Aorta (tissue), 5 donors: Measurements from ENCODE around the gene LRBA. TPM values are rescaled to one million over a fixed set of nuclear protein-coding genes. Genes with fewer than 3 reads are reported as not detected.

Experiments used
- ATAC-seq: fragments of 200-7000 bp; cut with Tn5 transposase; one replicate; pipeline ENCODE4 v1.9.1; 2022; ENCODE audit warnings: moderate library complexity; ENCODE audit not compliant: low FRiP score
- DNase-seq, 2 donors: peaks; one replicate each; pipeline ENCODE4 v3.0.0-alpha.2; 2020
- H3K27ac ChIP-seq, 2 donors: one replicate each; pipeline ENCODE4 v1.5.1; 2013; ENCODE audit warnings: low read length in 2 of 2, mild to moderate bottlenecking in 2 of 2, moderate library complexity in 2 of 2, control low read depth in 1 of 2, inconsistent platforms in 1 of 2, low read depth in 1 of 2
- H3K27me3 ChIP-seq, 2 donors: one replicate each; pipeline ENCODE4 v1.6.1; 2013; ENCODE audit warnings: control low read depth in 1 of 2, low read length in 1 of 2, mild to moderate bottlenecking in 1 of 2, moderate library complexity in 1 of 2; ENCODE audit not compliant: insufficient read depth in 2 of 2, control insufficient read depth in 1 of 2
- H3K36me3 ChIP-seq, 2 donors: one replicate each; pipeline ENCODE4 v1.6.1; 2013; ENCODE audit warnings: control low read depth in 1 of 2, low read length in 1 of 2, mild to moderate bottlenecking in 1 of 2; ENCODE audit not compliant: insufficient read depth in 2 of 2, control insufficient read depth in 1 of 2
- H3K4me1 ChIP-seq, 2 donors: one replicate each; pipeline ENCODE4 v1.6.1; 2013; ENCODE audit warnings: low read length in 2 of 2, control low read depth in 1 of 2, mild to moderate bottlenecking in 1 of 2, moderate library complexity in 1 of 2; ENCODE audit not compliant: insufficient read depth in 2 of 2, control insufficient read depth in 1 of 2
- H3K4me3 ChIP-seq, 2 donors: one replicate each; pipeline ENCODE4 v1.5.1; 2013; ENCODE audit warnings: low read length in 2 of 2, control low read depth in 1 of 2, mild to moderate bottlenecking in 1 of 2
- H3K9me3 ChIP-seq: one replicate; pipeline ENCODE4 v1.6.1; 2013; ENCODE audit warnings: mild to moderate bottlenecking, low read length; ENCODE audit not compliant: control insufficient read depth
- WGBS, 2 donors: extraction: QIAGEN DNeasy Blood & Tissue Kit; methylation state at CpG; one replicate each; pipeline ENCODE4 v1.1.7; 2013; 5-methylcytosine and 5-hydroxymethylcytosine counted together
- intact Hi-C, 2 donors: fragments of 100-400 bp; cut with DNase I; formaldehyde crosslinking; loops; one replicate each; pipeline versions ENCODE4 v1.14.2 to v1.15.0; 2022
- polyA plus RNA-seq, 2 donors: library from polyadenylated mRNA; stranded (reverse); fragments of 200-250 nt; gene quantifications; one replicate each; pipeline ENCODE4 v1.2.3, GENCODE V29; 2013
- total RNA-seq, 2 donors: library from RNA; stranded (reverse); fragmentation: NEBNext Ultra II Directional; extraction: Animal tissue kit (Norgen Biotek cat#: 25700); gene quantifications; one replicate each; pipeline ENCODE4 v1.2.1, GENCODE V29; 2021
- donor health status: healthy with polysubstance abuse.
- donor health status: Bipolar disorder and iron deficiency.
- donor health status: DM: no; HTN: no; CAD: no.
- donor health status: DM: no; HTN: no; CAD: no.
- donor health status: DM: yes; HTN: yes; CAD: no.

Gene LRBA
- total and polyA plus RNA-seq, 4 donors = 4.8 to 34.5 (median 15.4) TPM

DNA sequence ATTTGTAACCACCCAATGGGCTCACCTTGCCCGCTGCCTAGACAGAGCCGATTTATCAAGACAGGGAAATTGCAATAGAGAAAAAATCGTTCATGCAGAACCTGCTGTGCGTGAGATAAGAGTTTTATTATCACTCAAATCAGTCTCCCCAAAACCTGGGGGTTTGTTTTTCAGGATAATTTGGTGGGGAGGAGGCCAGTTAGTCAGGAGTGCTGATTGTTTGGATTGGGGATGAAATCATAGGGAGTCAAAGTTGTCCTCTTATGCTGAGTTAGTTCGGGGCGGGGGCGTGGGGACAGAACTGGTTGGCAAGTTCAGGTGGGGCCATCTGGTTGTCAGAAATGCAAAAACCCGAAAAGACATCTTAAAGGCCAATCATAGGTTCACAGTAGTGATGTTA, 230.1 kb downstream of the LRBA start:
- Histone ChIP-seq H3K27ac (no peak overlapping the region), H3K36me3 (no peaks in the 10 kb centered on the region), H3K4me1 (no peaks in the 10 kb centered on the region), H3K27me3 (no peaks in the 10 kb centered on the region), H3K4me3 (no peak overlapping the region), H3K9me3 (no peaks in the 10 kb centered on the region)
- intact Hi-C loops = no loop called here
- 84% methylated on average over 8 of the region's 8 CpGs for WGBS, 2 donors
- no peak for DNase-seq
- no peak for ATAC-seq

DNA sequence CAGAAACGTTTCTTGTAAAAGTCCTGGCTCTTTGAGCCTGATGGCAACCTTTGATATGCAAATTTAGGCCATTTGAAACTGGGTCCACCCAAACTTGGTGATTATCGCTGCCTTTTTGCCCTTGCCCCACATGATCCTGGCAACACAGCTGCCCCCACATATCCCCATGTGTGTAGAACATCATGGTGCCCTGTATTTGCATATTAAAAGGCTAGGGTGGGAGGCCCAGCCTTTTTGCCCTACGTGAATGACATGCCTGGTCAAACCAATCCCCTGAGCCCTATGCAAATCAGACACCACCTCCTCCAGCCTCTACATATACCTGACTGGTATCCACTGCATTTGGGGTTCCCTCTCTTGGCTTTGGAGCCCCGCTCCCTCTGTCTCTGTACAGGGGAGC, 230.8 kb downstream of the LRBA start:
- 75 to 83% methylated on average over 4 of the region's 4 CpGs for WGBS, 2 donors
- intact Hi-C loops = no loop called here
- Histone ChIP-seq H3K36me3 (no peaks in the 10 kb centered on the region), H3K9me3 (no peaks in the 10 kb centered on the region), H3K27me3 (no peaks in the 10 kb centered on the region), H3K4me3 (no peak overlapping the region), H3K27ac (no peak overlapping the region), H3K4me1 (no peaks in the 10 kb centered on the region)
- ATAC-seq (no peak), DNase-seq (no peak)

DNA sequence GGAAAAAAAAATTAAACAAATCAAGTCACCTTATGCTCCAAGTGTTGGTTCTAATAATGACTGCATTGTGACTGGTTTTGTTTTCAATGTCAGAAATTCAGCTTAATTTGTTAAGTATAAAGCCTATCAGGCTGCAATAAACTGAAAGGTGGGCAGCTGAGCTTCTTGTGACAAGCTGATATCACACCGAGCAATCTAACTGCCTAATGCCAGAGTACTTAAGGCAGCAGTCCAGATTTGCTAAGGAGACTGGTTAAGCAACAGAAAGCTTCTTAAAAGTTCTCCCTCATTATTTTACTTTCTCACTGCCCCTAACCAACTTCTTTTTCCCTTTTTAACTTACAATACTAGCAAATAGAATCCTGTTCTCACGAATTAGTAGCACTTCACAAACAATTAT, 232.2 kb downstream of the LRBA start:
- WGBS, 2 donors = 26 to 38% methylated on average over 2 of the region's 2 CpGs
- no peak overlapping the region for H3K4me3 ChIP-seq

DNA sequence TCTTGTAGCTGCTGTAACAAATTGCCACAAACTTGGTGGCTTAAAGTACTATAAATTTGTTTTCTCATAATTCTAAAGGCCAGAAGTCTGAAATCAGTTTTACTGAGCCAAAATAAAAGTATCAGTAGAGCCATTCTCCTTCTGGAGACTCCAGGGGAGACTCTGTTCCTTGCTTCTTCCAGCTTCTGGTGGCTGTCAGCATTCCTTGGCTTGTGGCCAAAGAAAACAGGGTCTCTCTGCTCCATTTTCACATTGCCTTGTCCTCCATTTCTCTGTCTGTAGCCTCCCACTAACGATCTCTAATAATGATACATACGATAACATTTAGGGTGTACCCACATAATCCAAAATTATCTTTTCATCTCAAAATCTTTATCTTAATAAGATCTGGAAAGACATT, 232.8 kb downstream of the LRBA start:
- Histone ChIP-seq H3K27me3 (no peaks in the 10 kb centered on the region), H3K9me3 (no peaks in the 10 kb centered on the region), H3K4me3 (peak overlapping the region in 1 of 2 donors; percentile 41), H3K4me1 (no peaks in the 10 kb centered on the region), H3K27ac (no peak overlapping the region), H3K36me3 (no peaks in the 10 kb centered on the region)
- 53 to 56% methylated on average over 2 of the region's 2 CpGs for WGBS, 2 donors
- ATAC-seq = no peak
- intact Hi-C loops = no loop called here
- DNase-seq = peak in 1 of 2 donors; percentile 46

More for the DNA sequence above, 232.2 kb downstream of the LRBA start:
- no peak for ATAC-seq
- Histone ChIP-seq H3K4me1 (no peaks in the 10 kb centered on the region), H3K27ac (no peak overlapping the region), H3K9me3 (no peaks in the 10 kb centered on the region), H3K36me3 (no peaks in the 10 kb centered on the region), H3K27me3 (no peaks in the 10 kb centered on the region)
- DNase-seq = no peak
- intact Hi-C loops = no loop called here

DNA sequence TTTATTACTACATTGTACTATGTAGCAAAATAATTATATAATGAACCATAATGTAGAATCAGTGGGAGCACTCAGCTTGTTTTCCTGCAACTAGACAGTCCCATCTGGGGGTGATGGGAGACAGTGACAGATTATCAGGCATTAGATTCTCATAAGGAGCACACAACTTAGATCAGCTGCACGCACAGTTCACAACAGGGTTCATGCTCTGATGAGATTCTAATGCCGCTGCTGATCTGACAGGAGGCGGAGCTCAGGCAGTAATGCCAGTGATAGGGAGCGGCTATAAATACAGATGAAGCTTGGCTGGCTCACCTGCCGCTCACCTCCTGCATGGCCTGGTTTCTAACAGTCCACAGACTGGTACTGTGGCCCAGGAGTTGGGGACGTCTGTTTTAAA, 233.9 kb downstream of the LRBA start:
- ATAC-seq = no peak
- no peak for DNase-seq
- H3K9me3 ChIP-seq = no peaks in the 10 kb centered on the region
- H3K36me3 ChIP-seq = no peaks in the 10 kb centered on the region
- H3K4me3 ChIP-seq = no peak overlapping the region
- intact Hi-C loops = no loop called here
- H3K4me1 ChIP-seq = no peaks in the 10 kb centered on the region
- 96 to 98% methylated on average over 6 of the region's 6 CpGs for WGBS, 2 donors
- H3K27ac ChIP-seq = no peak overlapping the region
- H3K27me3 ChIP-seq = no peaks in the 10 kb centered on the region

DNA sequence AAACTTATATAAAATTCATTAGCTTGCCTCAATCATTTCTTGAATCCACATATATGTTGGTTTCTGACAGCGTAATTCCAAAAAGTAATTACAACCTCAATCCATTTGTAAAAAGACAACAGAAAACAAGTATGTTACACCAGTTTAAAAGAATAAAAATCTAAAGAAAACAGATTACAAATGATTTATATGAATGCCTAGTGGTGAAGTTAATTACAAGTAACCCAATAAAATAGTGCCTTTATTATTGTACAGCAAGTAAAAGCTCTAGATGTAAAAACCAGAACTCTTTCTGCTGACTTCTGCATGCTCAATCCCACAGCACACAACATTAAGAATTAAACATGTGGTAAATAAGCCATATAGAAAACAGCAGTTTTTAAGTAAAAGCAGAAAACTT, 235.4 kb downstream of the LRBA start:
- ATAC-seq (no peak), DNase-seq (no peak)
- no peaks in the 10 kb centered on the region for H3K27me3 ChIP-seq
- no peak overlapping the region for H3K4me3 ChIP-seq
- H3K9me3 ChIP-seq = no peaks in the 10 kb centered on the region
- H3K36me3 ChIP-seq = no peaks in the 10 kb centered on the region
- no peak overlapping the region for H3K27ac ChIP-seq
- 98 to 100% methylated on average over 1 of the region's 1 CpG for WGBS, 2 donors
- intact Hi-C loops = no loop called here
- no peaks in the 10 kb centered on the region for H3K4me1 ChIP-seq

DNA sequence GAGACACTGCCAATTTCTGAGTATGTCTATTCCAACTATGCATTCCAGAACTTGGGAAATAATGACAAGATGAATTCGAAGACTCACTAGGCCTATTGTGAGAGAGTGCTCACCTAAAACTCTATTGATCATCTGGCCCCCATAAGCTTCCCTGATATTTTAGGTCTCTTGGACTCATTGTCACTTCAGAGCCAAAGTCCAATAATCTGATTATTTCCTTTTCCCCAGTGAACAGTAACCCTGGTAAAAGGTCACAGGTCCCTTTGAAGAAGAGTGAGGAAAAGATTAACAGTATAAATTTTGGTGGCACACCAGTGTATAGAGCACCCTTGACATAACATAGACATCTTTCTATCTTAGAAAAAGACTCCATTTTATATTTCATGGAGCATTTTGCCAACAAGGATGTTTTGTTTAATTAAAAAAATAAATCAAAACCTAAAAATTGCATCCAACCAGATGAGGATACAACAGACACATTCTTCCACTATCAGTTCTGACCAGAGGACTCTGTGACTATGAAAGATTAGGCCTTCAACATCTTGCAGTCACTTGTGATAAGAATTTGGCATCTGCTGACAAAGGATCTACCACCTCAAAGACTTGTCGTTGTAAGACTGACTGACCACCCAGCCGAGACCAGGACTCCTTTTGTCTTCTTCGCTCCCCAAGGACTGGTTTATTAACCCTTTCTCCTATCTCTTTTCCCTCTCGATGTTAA, 241.2 kb downstream of the LRBA start:
- Histone ChIP-seq H3K4me1 (peaks cover 0 to 2% of the 10 kb centered on the region in 2 donors), H3K27me3 (no peaks in the 10 kb centered on the region), H3K27ac (no peak overlapping the region), H3K4me3 (no peak overlapping the region), H3K9me3 (no peaks in the 10 kb centered on the region), H3K36me3 (peaks cover 0 to 2% of the 10 kb centered on the region in 2 donors)
- ATAC-seq = no peak
- WGBS, 2 donors = 86 to 89% methylated on average over 5 of the region's 5 CpGs
- intact Hi-C loops = no loop called here
- DNase-seq = no peak

DNA sequence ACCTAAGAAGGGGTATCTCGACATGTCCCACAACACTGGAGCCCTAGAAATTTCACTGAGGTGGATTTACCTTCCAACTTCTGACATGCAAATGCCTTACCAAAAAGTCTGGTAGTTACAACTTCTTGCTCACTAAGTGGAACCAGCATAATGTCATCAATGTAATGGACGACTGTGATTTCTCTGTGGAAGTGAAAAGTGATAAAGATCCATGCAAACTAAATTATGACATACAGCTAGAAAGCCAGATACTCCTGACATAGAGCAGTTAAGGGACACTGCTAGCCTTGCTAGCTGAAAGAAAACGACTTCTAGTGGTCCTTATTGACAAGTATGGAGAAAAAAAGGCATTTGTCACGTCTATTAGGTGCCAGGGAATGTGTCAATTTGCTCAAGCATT, 242.1 kb downstream of the LRBA start:
- 89 to 90% methylated on average over 4 of the region's 4 CpGs for WGBS, 2 donors
- H3K4me3 ChIP-seq = no peak overlapping the region
- peaks cover 0 to 2% of the 10 kb centered on the region in 2 donors for H3K36me3 ChIP-seq
- H3K27ac ChIP-seq = no peak overlapping the region
- no peaks in the 10 kb centered on the region for H3K9me3 ChIP-seq
- H3K4me1 ChIP-seq = peaks cover 0 to 2% of the 10 kb centered on the region in 2 donors
- H3K27me3 ChIP-seq = no peaks in the 10 kb centered on the region
- no peak for ATAC-seq
- intact Hi-C loops = no loop called here
- DNase-seq = no peak

DNA sequence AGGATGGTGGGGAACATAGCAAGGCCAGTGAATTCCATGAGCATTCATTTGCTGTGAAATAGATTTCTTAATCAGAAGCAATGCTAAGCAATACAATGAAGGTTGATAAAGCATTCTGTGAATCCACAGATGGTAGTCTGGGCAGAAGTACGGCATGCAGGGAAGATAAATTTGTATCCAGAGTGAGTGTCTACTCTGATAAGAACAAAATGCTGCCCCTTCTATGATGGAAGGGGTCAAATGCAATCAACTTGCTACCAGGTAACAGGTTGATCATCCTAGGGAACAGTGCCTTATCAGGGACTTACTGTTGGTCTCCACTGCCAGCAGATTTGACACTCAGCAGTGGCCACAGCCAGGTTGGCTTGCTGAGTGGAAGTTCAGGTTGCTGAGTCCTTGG, 243.7 kb downstream of the LRBA start:
- WGBS, 2 donors = 96 to 97% methylated on average over 1 of the region's 1 CpG
- Histone ChIP-seq H3K4me3 (no peak overlapping the region), H3K36me3 (peaks cover 0 to 2% of the 10 kb centered on the region in 2 donors), H3K27ac (no peak overlapping the region), H3K4me1 (peaks cover 0 to 2% of the 10 kb centered on the region in 2 donors), H3K9me3 (no peaks in the 10 kb centered on the region), H3K27me3 (no peaks in the 10 kb centered on the region)
- DNase-seq = no peak
- intact Hi-C loops = no loop called here
- no peak for ATAC-seq
